GM21825 (cell line): ENCODE measurements around the gene IFITM1.
"Not testable (repeated sequence)": the region's sequence is repeated elsewhere in the genome, so short reads cannot be mapped to it uniquely, and the experiment has no call there.

Experiments used
- ATAC-seq: cut with Tn5 transposase; IDR thresholded peaks from one replicate; pipeline ENCODE4 v1.9.1; 2021; ENCODE audit warnings: mild to moderate bottlenecking, moderate library complexity; ENCODE audit not compliant: unreplicated experiment

Gene IFITM1

DNA sequence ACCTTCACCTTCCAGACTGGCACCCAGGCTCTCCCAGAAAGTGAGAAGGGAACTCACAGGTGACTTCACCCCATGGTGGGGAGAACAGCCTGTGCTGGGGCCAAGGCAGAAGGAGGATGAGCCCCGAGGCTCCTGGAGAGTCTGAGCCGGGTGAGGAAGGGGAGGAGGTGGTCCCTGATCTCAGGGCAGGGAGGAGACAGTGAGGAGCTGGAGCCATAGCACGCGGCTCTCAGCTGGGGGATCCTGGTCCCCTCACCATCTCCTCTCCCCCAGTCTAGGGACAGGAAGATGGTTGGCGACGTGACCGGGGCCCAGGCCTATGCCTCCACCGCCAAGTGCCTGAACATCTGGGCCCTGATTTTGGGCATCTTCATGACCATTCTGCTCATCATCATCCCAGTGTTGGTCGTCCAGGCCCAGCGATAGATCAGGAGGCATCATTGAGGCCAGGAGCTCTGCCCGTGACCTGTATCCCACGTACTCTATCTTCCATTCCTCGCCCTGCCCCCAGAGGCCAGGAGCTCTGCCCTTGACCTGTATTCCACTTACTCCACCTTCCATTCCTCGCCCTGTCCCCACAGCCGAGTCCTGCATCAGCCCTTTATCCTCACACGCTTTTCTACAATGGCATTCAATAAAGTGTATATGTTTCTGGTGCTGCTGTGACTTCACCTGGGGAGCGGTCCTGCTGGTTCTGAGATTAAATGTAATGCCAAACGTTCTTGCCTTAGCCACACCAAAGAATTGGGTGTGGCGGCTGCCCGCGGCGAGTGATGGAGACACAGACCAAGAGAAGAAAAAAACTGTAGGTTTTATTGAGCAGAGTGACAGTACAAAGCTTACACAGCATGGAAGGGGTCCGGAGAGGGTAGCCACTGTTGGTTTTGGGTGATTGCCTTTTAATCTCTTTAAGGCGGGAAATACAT is 4.8 kb upstream of the IFITM1 start:
- not testable (repeated sequence) for ATAC-seq

GRCh38 chr11:309979-310572 is 3.8 kb upstream of the IFITM1 start:
- ATAC-seq, result not testable (repeated sequence)

GRCh38 chr11:311013-311748 is 2.7 kb upstream of the IFITM1 start:
- ATAC-seq, result not testable (repeated sequence)

DNA sequence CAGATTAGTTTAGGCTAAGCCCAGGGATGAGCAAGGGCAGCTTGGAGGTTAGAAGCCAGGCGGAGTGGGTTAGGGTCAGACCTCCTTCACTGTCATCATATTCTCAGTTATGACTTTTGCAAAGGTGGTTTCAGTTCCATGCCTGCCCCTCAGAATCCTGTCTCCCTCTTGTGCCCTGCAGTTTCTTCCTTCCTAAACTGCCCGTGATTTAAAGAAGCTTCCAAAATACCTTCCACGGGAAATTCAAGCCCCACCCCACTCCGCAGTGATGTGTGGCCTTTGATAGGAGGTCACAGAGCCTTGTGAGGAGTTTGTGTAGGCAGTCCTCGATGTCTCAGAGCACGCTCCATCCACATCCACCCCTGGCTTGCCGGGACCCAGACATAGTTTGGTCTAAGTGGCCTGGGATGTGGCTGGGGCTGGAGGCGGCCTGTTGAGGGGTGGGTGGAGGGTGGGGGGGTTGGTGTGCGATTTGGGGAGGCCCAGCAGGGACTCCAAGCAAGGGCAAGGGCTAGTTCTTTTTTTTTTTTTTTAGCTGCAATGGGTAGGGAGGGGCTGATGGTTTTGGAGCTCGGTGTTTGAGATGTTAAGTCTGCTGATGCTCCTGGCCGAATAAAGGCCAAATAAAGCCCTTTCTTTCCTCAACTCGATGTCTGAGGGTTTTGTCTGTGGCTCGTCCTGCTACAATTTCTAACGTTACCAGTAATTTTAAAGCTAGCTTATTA is 1.6 kb upstream of the IFITM1 start:
- ATAC-seq, result no peak

DNA sequence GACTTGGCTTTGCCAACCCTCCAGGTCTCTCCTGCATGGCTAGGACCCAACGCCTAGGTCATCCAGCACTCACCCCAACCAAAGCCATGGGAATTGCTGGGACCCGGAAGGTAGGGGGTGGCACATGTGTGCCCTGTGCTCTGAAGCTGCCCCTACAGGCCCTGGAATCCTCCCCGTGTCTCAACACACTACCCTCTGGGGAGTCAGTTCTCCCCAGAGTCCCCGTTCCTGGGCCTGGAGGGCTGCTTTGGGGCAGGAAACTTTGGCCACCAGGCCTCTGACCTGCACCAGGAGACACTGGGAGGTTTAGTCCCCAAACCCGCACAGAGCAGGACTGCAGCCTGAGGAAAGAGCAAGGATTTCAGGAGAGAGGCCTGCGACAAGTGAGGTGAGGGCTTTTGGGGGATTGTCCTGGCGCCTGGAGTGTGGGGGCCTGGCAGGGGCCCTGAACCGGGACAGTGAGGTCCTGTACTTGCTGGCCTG is 495 bp upstream of the IFITM1 start:
- ATAC-seq, result peak; percentile 5

GRCh38 chr11:314554-314875 is 675 bp downstream of the IFITM1 start:
- not testable (repeated sequence) for ATAC-seq

DNA sequence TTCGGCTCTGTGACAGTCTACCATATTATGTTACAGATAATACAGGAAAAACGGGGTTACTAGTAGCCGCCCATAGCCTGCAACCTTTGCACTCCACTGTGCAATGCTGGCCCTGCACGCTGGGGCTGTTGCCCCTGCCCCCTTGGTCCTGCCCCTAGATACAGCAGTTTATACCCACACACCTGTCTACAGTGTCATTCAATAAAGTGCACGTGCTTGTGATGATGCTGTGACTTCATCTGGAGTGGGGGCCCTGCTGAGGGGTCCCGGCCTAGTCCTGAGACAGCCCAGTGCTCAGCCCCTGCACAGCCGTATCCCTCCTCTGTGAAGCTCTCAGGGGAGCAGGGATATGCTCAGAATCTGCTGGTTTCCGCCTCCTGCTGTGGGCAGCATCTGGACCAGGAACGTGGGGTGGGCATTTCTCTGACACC is 1.2 kb downstream of the IFITM1 start:
- ATAC-seq, result no peak

DNA sequence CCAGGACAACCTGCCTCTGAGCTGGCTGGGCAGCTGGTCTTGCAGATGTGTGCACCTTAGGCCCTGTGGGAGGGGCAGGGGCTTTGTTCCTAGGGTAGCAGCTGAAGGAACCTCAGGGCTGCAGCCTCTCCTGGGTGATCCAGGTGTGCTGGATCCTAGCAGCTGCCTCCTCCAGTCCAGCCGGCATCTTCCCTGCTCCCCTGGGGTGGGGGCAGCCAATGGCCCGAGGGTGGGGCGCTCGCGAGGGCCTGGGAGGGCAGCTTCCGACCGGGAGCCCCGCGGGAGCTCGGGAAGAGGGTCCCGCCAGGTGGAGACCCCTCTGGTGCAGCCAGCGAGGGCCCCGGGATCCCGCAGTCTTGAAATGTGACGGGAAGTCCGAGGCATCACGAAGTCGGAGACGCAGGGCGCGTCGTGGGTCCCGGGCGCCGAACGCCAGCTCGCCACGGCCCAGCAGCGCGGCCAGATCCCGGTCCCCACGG is 1.7 kb downstream of the IFITM1 start:
- ATAC-seq, result no peak

GRCh38 chr11:316031-316701 is 2.3 kb downstream of the IFITM1 start:
- ATAC-seq, result no peak

DNA sequence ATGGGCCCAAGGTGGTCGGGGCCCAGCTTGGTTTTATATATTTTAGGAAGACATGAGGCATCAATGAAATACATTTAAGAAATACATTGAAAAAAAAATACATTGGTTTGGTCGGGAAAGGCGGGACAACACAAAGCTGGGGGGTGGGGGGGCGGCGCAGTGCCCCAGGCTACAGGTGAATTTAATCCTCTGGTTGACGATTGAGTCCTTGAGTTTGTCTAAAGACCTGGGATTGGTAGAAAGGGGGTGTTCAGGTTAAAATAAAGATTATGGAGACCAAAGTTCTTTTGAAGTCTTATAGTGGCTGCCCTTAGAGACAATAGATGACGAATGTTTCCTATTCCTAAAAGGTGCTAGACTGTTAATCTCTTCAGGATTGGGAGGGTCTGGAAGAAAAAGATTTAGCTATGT is 3.1 kb downstream of the IFITM1 start:
- no peak for ATAC-seq

- not testable (repeated sequence) for ATAC-seq
Observed at GRCh38 chr11:317668-318404, 4.0 kb downstream of the IFITM1 start.

GRCh38 chr11:318405-319120 is 4.7 kb downstream of the IFITM1 start:
- ATAC-seq, result peak; percentile 43

GRCh38 chr11:319121-319887 is 5.5 kb downstream of the IFITM1 start:
- ATAC-seq, result not testable (repeated sequence)

- not testable (repeated sequence) for ATAC-seq
Observed at GRCh38 chr11:319888-320273, 6.0 kb downstream of the IFITM1 start.

DNA sequence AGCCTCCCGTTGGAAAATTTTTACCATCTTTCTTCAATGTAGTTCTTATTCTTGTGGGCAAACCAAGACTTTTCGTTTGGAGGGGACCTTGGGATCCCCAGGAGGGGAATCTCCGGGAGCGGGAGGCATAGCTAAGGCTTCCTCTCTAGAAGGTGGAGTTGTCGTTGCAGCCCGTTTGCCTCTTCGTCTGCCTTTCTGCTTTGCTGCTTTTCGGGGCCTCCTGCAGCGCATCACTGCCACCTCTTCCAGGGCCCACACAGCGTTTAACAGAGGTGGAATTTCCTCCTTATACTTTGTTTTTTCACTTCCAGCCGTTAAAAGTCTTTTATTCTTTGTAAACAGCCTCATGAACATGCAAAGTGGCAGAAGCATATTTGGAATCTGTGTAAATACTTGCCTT is 10.3 kb downstream of the IFITM1 start:
- ATAC-seq, result no peak

GRCh38 chr11:324593-325517 is 11.0 kb downstream of the IFITM1 start:
- ATAC-seq, result not testable (repeated sequence)
